GM12878 (cell line): ENCODE measurements around the gene DLG2. TPM values are rescaled to one million over a fixed set of nuclear protein-coding genes. Genes with fewer than 3 reads are reported as not detected.

Source experiments
- ATAC-seq: fragments of 200-7000 bp; cut with Tn5 transposase; 3 replicates; pipeline ENCODE4 v1.9.1; 2020; ENCODE audit warnings: mild to moderate bottlenecking, moderate library complexity
- BruUV-seq: library from RNA; stranded (reverse); fragments of 400-500 nt; replicated peaks from 2 replicates; lab custom pipeline; 2021; lab: Mats Ljungman, UMichigan
- CTCF ChIA-PET: fragments of 300-600 bp; sonication (Branson Sonifier 250); formaldehyde crosslinking; extraction: SDS; loops from one replicate; lab custom pipeline; 2021; ENCODE audit warnings: inconsistent platforms; lab: Yijun Ruan, JAX
- POLR2A ChIA-PET: fragments of 350-600 bp; formaldehyde crosslinking; extraction: SDS; loops from one replicate; lab custom pipeline; 2021; ENCODE audit warnings: inconsistent platforms; lab: Charles Lee
- RAD21 ChIA-PET: fragments of 300-600 bp; sonication (Branson Sonifier 250); formaldehyde crosslinking; loops from one replicate; lab custom pipeline; 2023; ENCODE audit warnings: antibody characterized with exemption; ENCODE audit not compliant: unreplicated experiment; lab: Charles Lee
- SMC1A ChIA-PET: fragments of 300-600 bp; sonication (Branson Sonifier 250); formaldehyde crosslinking; loops from one replicate; lab custom pipeline; 2023; ENCODE audit not compliant: unreplicated experiment, uncharacterized antibody; lab: Charles Lee
- DNase-seq: peaks from one replicate; pipeline ENCODE4 v3.0.0-alpha.2; 2011; ENCODE audit warnings: low read depth, low spot score
- FAIRE-seq: peaks from 3 replicates; lab custom pipeline; 2011; peaks lifted over from hg19 to GRCh38; lab: Jason Lieb, UNC
- H2AFZ ChIP-seq: 2 replicates; pipeline ENCODE4 v1.6.0; 2011; ENCODE audit warnings: low read depth, low read length, control low read depth; ENCODE audit not compliant: control insufficient read depth
- H3K27ac ChIP-seq: 2 replicates; pipeline ENCODE4 v1.5.1; 2011; ENCODE audit warnings: control low read depth; ENCODE audit not compliant: control insufficient read depth, insufficient read depth
- H3K27me3 ChIP-seq, 2 experiments: replicated peaks in 1 of 2; 2 replicates each; pipeline versions ENCODE4 v1.6.0 to v1.6.1; 2011; ENCODE audit warnings: low read length in 1 of 2; ENCODE audit not compliant: control insufficient read depth in 2 of 2, insufficient read depth in 2 of 2
- H3K36me3 ChIP-seq, 2 experiments: 2 replicates each; pipeline ENCODE4 v1.5.1; 2011; ENCODE audit warnings: low read length in 1 of 2; ENCODE audit not compliant: control insufficient read depth in 2 of 2, insufficient read depth in 2 of 2
- H3K4me1 ChIP-seq: 2 replicates; pipeline ENCODE4 v1.6.1; 2011; ENCODE audit warnings: mild to moderate bottlenecking, low read length, moderate library complexity, mixed read lengths; ENCODE audit not compliant: control insufficient read depth, insufficient read depth
- H3K4me2 ChIP-seq: 2 replicates; pipeline ENCODE4 v1.6.0; 2011; ENCODE audit warnings: control low read depth; ENCODE audit not compliant: control insufficient read depth, insufficient read depth
- H3K4me3 ChIP-seq: fragments of 200-600 bp; sonication (generic); 2 replicates; pipeline ENCODE4 v1.5.1; 2016
- H3K79me2 ChIP-seq: 2 replicates; pipeline ENCODE4 v1.6.0; 2011; ENCODE audit warnings: low read length; ENCODE audit not compliant: control insufficient read depth, insufficient read depth
- H3K9ac ChIP-seq: 2 replicates; pipeline ENCODE4 v1.8.0; 2011; ENCODE audit warnings: low read length, control low read depth, mixed read lengths; ENCODE audit not compliant: control insufficient read depth, insufficient read depth
- H3K9me3 ChIP-seq: replicated peaks from 3 replicates; pipeline ENCODE4 v1.5.1; 2011; ENCODE audit warnings: mild to moderate bottlenecking, low read length; ENCODE audit not compliant: control insufficient read depth, insufficient read depth
- H4K20me1 ChIP-seq: 2 replicates; pipeline ENCODE4 v1.6.0; 2011; ENCODE audit not compliant: control insufficient read depth, insufficient read depth
- ATF7 ChIP-seq: fragments of 450-650 bp; IDR thresholded peaks from 2 replicates; pipeline ENCODE4 v1.6.1; 2016; ENCODE audit warnings: low read depth, mild to moderate bottlenecking
- EGR1 ChIP-seq, 2 experiments: IDR thresholded peaks; 1 replicate in 1 of 2; 2 replicates in 1 of 2; pipeline ENCODE4 v1.6.1; 2011 to 2012; ENCODE audit warnings: low read depth in 2 of 2, low read length in 2 of 2, borderline replicate concordance in 1 of 2, mild to moderate bottlenecking in 1 of 2, moderate library complexity in 1 of 2
- EP300 ChIP-seq, 2 experiments: fragments of 150-350 bp in 1 of 2; IDR thresholded peaks; 2 replicates each; pipeline ENCODE4 v1.6.1; 2011 to 2012; ENCODE audit warnings: low read depth in 2 of 2, low read length in 2 of 2, borderline replicate concordance in 1 of 2, improper control_type of control experiment in 1 of 2, inconsistent platforms in 1 of 2; ENCODE audit not compliant: control insufficient read depth in 1 of 2
- HDAC6 ChIP-seq: fragments of 200-600 bp; sonication (generic); IDR thresholded peaks from one replicate; pipeline ENCODE4 v1.8.0; 2017; ENCODE audit warnings: antibody characterized with exemption; ENCODE audit not compliant: unreplicated experiment
- IKZF1 ChIP-seq: fragments of 450-650 bp; conservative IDR thresholded peaks from 2 replicates; pipeline ENCODE4 v1.6.1; 2017; ENCODE audit warnings: antibody characterized with exemption, mild to moderate bottlenecking
- JUNB ChIP-seq: IDR thresholded peaks from 2 replicates; pipeline ENCODE4 v1.6.1; 2016; ENCODE audit warnings: antibody characterized with exemption, mild to moderate bottlenecking
- JUND ChIP-seq: IDR thresholded peaks from 2 replicates; pipeline ENCODE4 v1.6.1; 2012; ENCODE audit warnings: low read depth, mild to moderate bottlenecking, low read length, improper control_type of control experiment, moderate library complexity
- MEF2A ChIP-seq: IDR thresholded peaks from 2 replicates; pipeline ENCODE4 v1.6.1; 2011; ENCODE audit warnings: low read depth, mild to moderate bottlenecking, low read length, moderate library complexity; ENCODE audit not compliant: insufficient read depth
- NFYB ChIP-seq: IDR thresholded peaks from 2 replicates; pipeline ENCODE4 v1.6.1; 2011; ENCODE audit warnings: low read depth, mild to moderate bottlenecking, low read length, improper control_type of control experiment, moderate library complexity; ENCODE audit not compliant: insufficient read depth
- NR2C1 ChIP-seq: fragments of 450-650 bp; IDR thresholded peaks from 2 replicates; pipeline ENCODE4 v1.6.1; 2017; ENCODE audit warnings: antibody characterized with exemption, mild to moderate bottlenecking, moderate library complexity
- NR2C2 ChIP-seq: IDR thresholded peaks from 2 replicates; pipeline ENCODE4 v1.6.1; 2011; ENCODE audit warnings: borderline replicate concordance, low read depth; ENCODE audit not compliant: control insufficient read depth, insufficient read length
- NRF1 ChIP-seq: conservative IDR thresholded peaks from 2 replicates; pipeline ENCODE4 v1.6.1; 2011; ENCODE audit warnings: mild to moderate bottlenecking, low read depth, low read length, improper control_type of control experiment
- POLR2A ChIP-seq: IDR thresholded peaks from 2 replicates; pipeline ENCODE4 v1.6.1; 2011; ENCODE audit warnings: low read depth, mild to moderate bottlenecking, low read length
- STAT1 ChIP-seq: fragments of 450-650 bp; conservative IDR thresholded peaks from 2 replicates; pipeline ENCODE4 v1.6.1; 2014; ENCODE audit warnings: antibody characterized with exemption, mild to moderate bottlenecking
- ZNF217 ChIP-seq: fragments of 450-650 bp; IDR thresholded peaks from 2 replicates; pipeline ENCODE4 v1.6.1; 2017; ENCODE audit warnings: antibody characterized with exemption, mild to moderate bottlenecking
- ZNF622 ChIP-seq: fragments of 450-650 bp; IDR thresholded peaks from 2 replicates; pipeline ENCODE4 v1.6.1; 2017; ENCODE audit warnings: mild to moderate bottlenecking, inconsistent platforms
- WGBS: methylation state at CpG from one replicate; pipeline ENCODE4 v1.1.6; 2016; ENCODE audit warnings: low lambda C conversion rate; ENCODE audit not compliant: insufficient replicate concordance, insufficient coverage; ENCODE audit errors: missing lambda C conversion rate; 5-methylcytosine and 5-hydroxymethylcytosine counted together
- in situ Hi-C: fragments of 300-500 bp; cut with MboI; formaldehyde crosslinking; loops from 9 replicates; pipeline ENCODE4 v1.14.3; 2018; ENCODE audit warnings: mixed read lengths
- intact Hi-C: fragments of 100-400 bp; cut with micrococcal nuclease; formaldehyde crosslinking; loops from one replicate; pipeline ENCODE4 v1.14.2; 2022; ENCODE audit not compliant: unreplicated experiment
- polyA plus RNA-seq, 11 experiments: library from polyadenylated mRNA; depleted of rRNA in 4 of 11; unstranded in 6 of 11; stranded (reverse) in 5 of 11; fragments of >200 nt; fragmentation: Nextera tagmentation in 4 of 11; fragmentation: Illumina TruSeq in 1 of 11; extraction: Ambion mirVana in 4 of 11; extraction: Trizol in 1 of 11; gene quantifications; 1 replicate in 1 of 11; 2 replicates in 10 of 11; pipeline versions ENCODE4 v1.2.1 to v1.2.3, GENCODE V29; 2011 to 2016; ENCODE audit warnings: inconsistent platforms in 2 of 11, missing spikeins in 2 of 11, low read depth in 1 of 11
- total RNA-seq, 4 experiments: library from RNA; depleted of rRNA in 3 of 4; stranded (reverse); fragments of >200 nt in 3 of 4; fragmentation: Illumina TruSeq in 1 of 4; extraction: Trizol in 1 of 4; gene quantifications; 2 replicates each; pipeline versions ENCODE4 v1.2.1 to v1.2.3, GENCODE V29; 2013 to 2021
- TF ChIP-seq, protein P1 (sequence below): fragments of 450-650 bp; IDR thresholded peaks from 2 replicates; pipeline ENCODE4 v1.6.1; 2016; ENCODE audit warnings: mild to moderate bottlenecking, moderate library complexity, borderline replicate concordance
- TF ChIP-seq, protein P2 (sequence below): fragments of 450-650 bp; IDR thresholded peaks from 2 replicates; pipeline ENCODE4 v1.6.1; 2017; ENCODE audit warnings: borderline replicate concordance

DLG2 gene
- total and polyA plus RNA-seq, 10 of the 15 experiments (the other 5 are each of a cell fraction or from before 2014, with no cell fraction given) = 0.09 to 0.98 (median 0.35) TPM

DNA sequence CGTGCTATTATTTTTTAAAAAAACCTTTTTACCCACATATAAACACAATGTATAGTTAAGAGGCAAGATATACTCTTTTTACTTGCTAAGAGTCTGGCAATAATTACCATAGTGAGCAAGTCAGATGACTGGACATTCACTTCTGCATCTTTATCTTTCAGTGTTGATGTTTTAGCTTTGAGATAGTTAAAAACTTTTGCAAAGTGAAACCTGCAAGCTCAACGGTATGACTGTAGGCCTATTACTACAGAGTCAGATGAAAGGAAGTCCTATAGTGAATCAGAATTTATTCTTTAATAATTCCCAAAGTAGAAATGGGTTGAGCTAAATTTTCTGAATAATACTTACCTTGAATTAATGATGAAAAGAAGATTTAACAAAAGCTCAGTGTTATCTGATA, 2104.2 kb downstream of the DLG2 start:
- Histone ChIP-seq H3K9ac (no peak overlapping the region), H3K27me3 (no peaks in the 10 kb centered on the region), H4K20me1 (no peaks in the 10 kb centered on the region), H3K4me3 (no peak overlapping the region), H3K4me1 (no peaks in the 10 kb centered on the region), H3K36me3 (no peaks in the 10 kb centered on the region), H3K9me3 (no peaks in the 10 kb centered on the region; the same call in 2 of the 3 replicates), H2AFZ (no peak overlapping the region), H3K27ac (no peak overlapping the region), H3K79me2 (no peaks in the 10 kb centered on the region), H3K4me2 (no peak overlapping the region)
- RAD21 ChIA-PET = no interaction called here
- ATAC-seq (no peak), FAIRE-seq (no peak), DNase-seq (no peak)
- intact Hi-C loops = loop anchor here (5.0 kb wide), 2 partner anchors 149 to 294 kb away; no protein-coding TSS in a partner anchor
- POLR2A ChIA-PET = interaction anchor here (0.6 to 0.7 kb wide), 2 partner anchors 71 to 1762 kb away, joined by 3 to 6 read pairs; no protein-coding TSS in a partner anchor
- TF ChIP-seq, protein P1, sequence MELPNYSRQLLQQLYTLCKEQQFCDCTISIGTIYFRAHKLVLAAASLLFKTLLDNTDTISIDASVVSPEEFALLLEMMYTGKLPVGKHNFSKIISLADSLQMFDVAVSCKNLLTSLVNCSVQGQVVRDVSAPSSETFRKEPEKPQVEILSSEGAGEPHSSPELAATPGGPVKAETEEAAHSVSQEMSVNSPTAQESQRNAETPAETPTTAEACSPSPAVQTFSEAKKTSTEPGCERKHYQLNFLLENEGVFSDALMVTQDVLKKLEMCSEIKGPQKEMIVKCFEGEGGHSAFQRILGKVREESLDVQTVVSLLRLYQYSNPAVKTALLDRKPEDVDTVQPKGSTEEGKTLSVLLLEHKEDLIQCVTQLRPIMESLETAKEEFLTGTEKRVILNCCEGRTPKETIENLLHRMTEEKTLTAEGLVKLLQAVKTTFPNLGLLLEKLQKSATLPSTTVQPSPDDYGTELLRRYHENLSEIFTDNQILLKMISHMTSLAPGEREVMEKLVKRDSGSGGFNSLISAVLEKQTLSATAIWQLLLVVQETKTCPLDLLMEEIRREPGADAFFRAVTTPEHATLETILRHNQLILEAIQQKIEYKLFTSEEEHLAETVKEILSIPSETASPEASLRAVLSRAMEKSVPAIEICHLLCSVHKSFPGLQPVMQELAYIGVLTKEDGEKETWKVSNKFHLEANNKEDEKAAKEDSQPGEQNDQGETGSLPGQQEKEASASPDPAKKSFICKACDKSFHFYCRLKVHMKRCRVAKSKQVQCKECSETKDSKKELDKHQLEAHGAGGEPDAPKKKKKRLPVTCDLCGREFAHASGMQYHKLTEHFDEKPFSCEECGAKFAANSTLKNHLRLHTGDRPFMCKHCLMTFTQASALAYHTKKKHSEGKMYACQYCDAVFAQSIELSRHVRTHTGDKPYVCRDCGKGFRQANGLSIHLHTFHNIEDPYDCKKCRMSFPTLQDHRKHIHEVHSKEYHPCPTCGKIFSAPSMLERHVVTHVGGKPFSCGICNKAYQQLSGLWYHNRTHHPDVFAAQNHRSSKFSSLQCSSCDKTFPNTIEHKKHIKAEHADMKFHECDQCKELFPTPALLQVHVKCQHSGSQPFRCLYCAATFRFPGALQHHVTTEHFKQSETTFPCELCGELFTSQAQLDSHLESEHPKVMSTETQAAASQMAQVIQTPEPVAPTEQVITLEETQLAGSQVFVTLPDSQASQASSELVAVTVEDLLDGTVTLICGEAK = no peak
- TF ChIP-seq NR2C1 (no peak), POLR2A (no peak), NRF1 (no peak), STAT1 (no peak), MEF2A (no peak), HDAC6 (no peak), ZNF217 (no peak), ATF7 (no peak), EGR1 (IDR thresholded peaks at IDR 0.05; ENCODE audit: borderline replicate concordance in 1 of 2, low read depth in 2 of 2, low read length in 2 of 2) (no peak), JUND (no peak), NR2C2 (no peak), IKZF1 (no peak), ZNF622 (no peak), EP300 (IDR thresholded peaks at IDR 0.05; ENCODE audit: borderline replicate concordance in 1 of 2, control insufficient read depth in 1 of 2, low read depth in 2 of 2, low read length in 2 of 2) (no peak), NFYB (no peak), JUNB (no peak)
- TF ChIP-seq, protein P2, sequence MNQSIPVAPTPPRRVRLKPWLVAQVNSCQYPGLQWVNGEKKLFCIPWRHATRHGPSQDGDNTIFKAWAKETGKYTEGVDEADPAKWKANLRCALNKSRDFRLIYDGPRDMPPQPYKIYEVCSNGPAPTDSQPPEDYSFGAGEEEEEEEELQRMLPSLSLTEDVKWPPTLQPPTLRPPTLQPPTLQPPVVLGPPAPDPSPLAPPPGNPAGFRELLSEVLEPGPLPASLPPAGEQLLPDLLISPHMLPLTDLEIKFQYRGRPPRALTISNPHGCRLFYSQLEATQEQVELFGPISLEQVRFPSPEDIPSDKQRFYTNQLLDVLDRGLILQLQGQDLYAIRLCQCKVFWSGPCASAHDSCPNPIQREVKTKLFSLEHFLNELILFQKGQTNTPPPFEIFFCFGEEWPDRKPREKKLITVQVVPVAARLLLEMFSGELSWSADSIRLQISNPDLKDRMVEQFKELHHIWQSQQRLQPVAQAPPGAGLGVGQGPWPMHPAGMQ = no peak
- CTCF ChIA-PET = interaction anchor here (1.0 to 2.4 kb wide), 4 partner anchors 10 to 747 kb away, joined by 3 to 9 read pairs (median 3); no protein-coding TSS in a partner anchor
- SMC1A ChIA-PET = interaction anchor here (1.0 to 1.1 kb wide), 4 partner anchors 9 to 203 kb away, joined by 3 to 4 read pairs (median 3); no protein-coding TSS in a partner anchor
- BruUV-seq = no TSS peak
- WGBS = 0% methylated on average over 2 of the region's 2 CpGs
- in situ Hi-C loops = no loop called here
